ENCODE data around the gene BRICD5. TPM values are rescaled to one million over a fixed set of nuclear protein-coding genes. Genes with fewer than 3 reads are reported as not detected.

BRICD5 gene
- total and polyA plus RNA-seq, 2 donors from 2014 or later = 7.2 to 8.2 TPM

GRCh38 chr16:2196162-2196980 is 14.3 kb downstream of the BRICD5 start, which contains the start of gene CASKIN1:
TSS of gene CASKIN1 (minus strand) at chr16:2196605. CDS start at chr16:2196432, 173 bp downstream.
- H3K4me3 ChIP-seq (ENCODE audit: low read length in 3 of 3) = no peak within 1 kb of the TSS
- no peak within 1 kb of the TSS for H3K9ac ChIP-seq (ENCODE audit: low read length in 3 of 3)
- no peak for TF ChIP-seq CTCF (IDR thresholded peaks at IDR 0.05; ENCODE audit: borderline replicate concordance, extremely low read depth, insufficient read depth)
- H3K9me3 ChIP-seq (ENCODE audit: control insufficient read depth in 2 of 3, insufficient read depth in 1 of 3, low read length in 3 of 3) = no peaks in the 10 kb centered on the region
- H3K27me3 ChIP-seq (ENCODE audit: control insufficient read depth, insufficient read depth, low read length) = no peaks in the 10 kb centered on the region
- peak in 2 of 5 donors; percentile 43 to 58 for DNase-seq
- FAIRE-seq = no peak
- peaks cover 0 to 3% (median 0%) of the 10 kb centered on the region in 3 donors for H3K4me1 ChIP-seq (ENCODE audit: control insufficient read depth in 2 of 3, insufficient read depth in 2 of 3, low read depth in 1 of 3, low read length in 3 of 3)
- H3K27ac ChIP-seq (ENCODE audit: low read depth in 2 of 2, low read length in 2 of 2) = no peak within 1 kb of the TSS
- no peaks in the 10 kb centered on the region for H3K36me3 ChIP-seq (ENCODE audit: control insufficient read depth in 2 of 3, insufficient read depth in 3 of 3, low read length in 3 of 3)
- intact Hi-C loops (cut with DNase I) = no loop called here

GRCh38 chr16:2195322-2196161 is 15.1 kb downstream of the BRICD5 start:
- H3K36me3 ChIP-seq (ENCODE audit: control insufficient read depth in 2 of 3, insufficient read depth in 3 of 3, low read length in 3 of 3) = no peaks in the 10 kb centered on the region

GRCh38 chr16:2194852-2195321 is 15.8 kb downstream of the BRICD5 start:
- Histone ChIP-seq H3K27me3 (ENCODE audit: control insufficient read depth, insufficient read depth, low read length) (no peaks in the 10 kb centered on the region), H3K36me3 (ENCODE audit: control insufficient read depth in 2 of 3, insufficient read depth in 3 of 3, low read length in 3 of 3) (no peaks in the 10 kb centered on the region), H3K4me3 (ENCODE audit: low read length in 3 of 3) (no peak overlapping the region), H3K27ac (ENCODE audit: low read depth in 2 of 2, low read length in 2 of 2) (no peak overlapping the region), H3K9me3 (ENCODE audit: control insufficient read depth in 2 of 3, insufficient read depth in 1 of 3, low read length in 3 of 3) (no peaks in the 10 kb centered on the region), H3K4me1 (ENCODE audit: control insufficient read depth in 2 of 3, insufficient read depth in 2 of 3, low read depth in 1 of 3, low read length in 3 of 3) (peaks cover 0 to 3% (median 0%) of the 10 kb centered on the region in 3 donors), H3K9ac (ENCODE audit: low read length in 3 of 3) (no peak overlapping the region)
- DNase-seq = peak in 4 of 5 donors; percentile 67 to 79 (median 74)
- no peak for FAIRE-seq
- intact Hi-C loops (cut with DNase I) = no loop called here
- peak; percentile 52 for TF ChIP-seq CTCF (IDR thresholded peaks at IDR 0.05; ENCODE audit: borderline replicate concordance, extremely low read depth, insufficient read depth)

More at GRCh38 chr16:2195322-2196161, 15.1 kb downstream of the BRICD5 start:
- no peak overlapping the region for H3K9ac ChIP-seq (ENCODE audit: low read length in 3 of 3)
- DNase-seq (peak in 2 of 5 donors; percentile 39 to 61), FAIRE-seq (no peak)
- no peaks in the 10 kb centered on the region for H3K9me3 ChIP-seq (ENCODE audit: control insufficient read depth in 2 of 3, insufficient read depth in 1 of 3, low read length in 3 of 3)
- H3K4me1 ChIP-seq (ENCODE audit: control insufficient read depth in 2 of 3, insufficient read depth in 2 of 3, low read depth in 1 of 3, low read length in 3 of 3) = peaks cover 0 to 3% (median 0%) of the 10 kb centered on the region in 3 donors
- H3K27ac ChIP-seq (ENCODE audit: low read depth in 2 of 2, low read length in 2 of 2) = no peak overlapping the region
- H3K27me3 ChIP-seq (ENCODE audit: control insufficient read depth, insufficient read depth, low read length) = no peaks in the 10 kb centered on the region
- H3K4me3 ChIP-seq (ENCODE audit: low read length in 3 of 3) = no peak overlapping the region
- no peak for TF ChIP-seq CTCF (IDR thresholded peaks at IDR 0.05; ENCODE audit: borderline replicate concordance, extremely low read depth, insufficient read depth)
- intact Hi-C loops (cut with DNase I) = no loop called here

Measured in kidney (tissue), 14 donors.